Measurements from ENCODE around the gene PML. TPM values are rescaled to one million over a fixed set of nuclear protein-coding genes. Genes with fewer than 3 reads are reported as not detected.

PML gene
- total and polyA plus RNA-seq, 9 of the 15 experiments (the other 6 are each of a cell fraction or from before 2014, with no cell fraction given), result 5.0 to 50.7 (median 10.1) TPM

DNA sequence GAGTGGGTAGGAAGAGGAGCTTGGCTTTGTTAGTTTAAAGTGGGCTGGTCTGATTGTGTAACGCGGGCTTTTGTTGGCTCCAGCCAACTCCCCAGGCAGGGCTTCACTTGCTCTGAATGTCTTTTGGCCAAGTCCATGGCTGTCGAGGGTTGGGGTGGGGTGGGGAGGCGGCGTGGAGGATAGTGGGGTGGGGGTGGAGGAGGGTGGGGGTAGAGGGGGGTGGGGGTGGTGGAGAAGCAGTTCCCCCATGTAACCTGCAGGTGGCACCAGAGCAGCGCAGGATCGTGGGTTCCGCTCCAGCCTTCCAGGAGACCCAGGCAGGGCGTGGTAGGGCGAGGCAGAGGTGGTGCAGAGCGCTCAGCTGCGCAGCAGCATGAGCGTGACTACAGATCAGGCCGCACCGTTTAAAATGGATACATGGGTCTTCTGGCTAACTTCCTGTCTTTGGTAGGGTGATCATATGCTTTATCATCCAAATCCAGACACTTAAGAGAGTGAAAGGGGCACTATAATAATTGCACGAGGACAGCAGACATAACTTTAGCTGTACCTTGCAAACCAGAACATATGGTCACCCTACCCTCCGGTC lies 59.5 kb downstream of the PML start:
- POLR2A ChIA-PET, result interaction anchor here (1.5 kb wide), 1 partner anchor 10 kb away, joined by 4 read pairs; no protein-coding TSS in a partner anchor
- no peak overlapping the region for H3K4me3 ChIP-seq
- no peaks in the 10 kb centered on the region for H3K9me1 ChIP-seq (ENCODE audit: control insufficient read depth, insufficient read depth, low read length)
- peaks cover 5% of the 10 kb centered on the region; the same call in 1 of the 2 replicates for H4K20me1 ChIP-seq (replicated peaks; ENCODE audit: control insufficient read depth, insufficient read depth, low read length)
- peaks cover 0 to 3% of the 10 kb centered on the region in 2 experiments; a peak in 2 of 5 replicates for H3K4me1 ChIP-seq (replicated peaks in 1 of 2; ENCODE audit: control insufficient read depth in 2 of 2, insufficient read depth in 2 of 2, low read length in 2 of 2)
- no peaks in the 10 kb centered on the region for H3K79me2 ChIP-seq (ENCODE audit: control insufficient read depth, insufficient read depth, low read length)
- H3K9me3 ChIP-seq (replicated peaks; ENCODE audit: control insufficient read depth, insufficient read depth, low read depth, low read length), result no peaks in the 10 kb centered on the region
- CTCF ChIA-PET (ENCODE audit: low intra/inter-chr PET ratio), result interaction anchor here (1.4 to 2.1 kb wide), 2 partner anchors 265 to 268 kb away, joined by 3 to 17 read pairs; no protein-coding TSS in a partner anchor
- ATAC-seq, result peak; percentile 98
- H3K27me3 ChIP-seq (ENCODE audit: control insufficient read depth in 2 of 2, insufficient read depth in 2 of 2, low read length in 2 of 2), result peaks cover 0 to 5% of the 10 kb centered on the region in 2 experiments; a peak in 1 of 5 replicates
- no peaks in the 10 kb centered on the region for H3K36me3 ChIP-seq (ENCODE audit: control insufficient read depth, insufficient read depth, low read length)
- in situ Hi-C loops (cut with MboI), result loop anchor here (10.0 to 25.0 kb wide), 2 partner anchors 71 to 1392 kb away; partner anchors contain the start of gene GOLGA6B
- intact Hi-C loops (cut with micrococcal nuclease), result loop anchor here (5.0 kb wide), 2 partner anchors 82 to 268 kb away; no protein-coding TSS in a partner anchor
- peak; percentile 82 to 92 (median 90) for DNase-seq (ENCODE audit: extremely low read depth in 1 of 4, low spot score in 3 of 4)
- 11% methylated on average over 13 of the region's 17 CpGs for WGBS (ENCODE audit: insufficient coverage, low coverage, missing lambda C conversion rate)
- peak overlapping the region; percentile 31; the same call in 1 of the 2 replicates for H3K4me2 ChIP-seq (ENCODE audit: insufficient read depth, low read length)
- no peak overlapping the region for H3K27ac ChIP-seq (ENCODE audit: extremely low read depth, low read depth, low read length)
- H3K9ac ChIP-seq (ENCODE audit: insufficient read depth in 1 of 2, low read depth in 2 of 2, low read length in 2 of 2), result no peak overlapping the region
- peak; percentile 19 for FAIRE-seq
- H2AFZ ChIP-seq (ENCODE audit: low read depth, low read length), result 0 out of 2 replicates have a peak overlapping the region, but pooled peaks have one; percentile 28
- no TSS peak for BruUV-seq (replicated peaks)
- TF ChIP-seq CBX8 (IDR thresholded peaks at IDR 0.05; ENCODE audit: borderline replicate concordance, extremely low read depth, low read depth, low read length, poor library complexity, severe bottlenecking) (no peak), MYC (IDR thresholded peaks at IDR 0.05; ENCODE audit: low read depth, low read length) (peak; percentile 38; the same call in 1 of the 2 replicates), MYC (CRISPR knock-in tag; IDR thresholded peaks at IDR 0.05; ENCODE audit: borderline replicate concordance, low read depth) (no peak), ZNF143 (CRISPR knock-in tag; IDR thresholded peaks at IDR 0.05) (no peak), FOXK1 (CRISPR knock-in tag; IDR thresholded peaks at IDR 0.05; ENCODE audit: borderline replicate concordance) (no peak), RAD21 (CRISPR knock-in tag; conservative IDR thresholded peaks at IDR 0.05 in 1 of 2, IDR thresholded peaks at IDR 0.05 in 1 of 2) (peak in 1 of 2 experiments; percentile 57; a peak in 2 of 4 replicates), YY1 (IDR thresholded peaks at IDR 0.05; ENCODE audit: borderline replicate concordance in 1 of 3, control insufficient read depth in 1 of 3, extremely low read depth in 1 of 3, insufficient read depth in 3 of 3, insufficient read length in 1 of 3, insufficient replicate concordance in 2 of 3, low read depth in 1 of 3, low read length in 2 of 3) (peak in 1 of 3 experiments; percentile 22), MAZ (CRISPR knock-in tag; conservative IDR thresholded peaks at IDR 0.05 in 1 of 2, IDR thresholded peaks at IDR 0.05 in 1 of 2) (peak; percentile 25 to 46; a peak in 2 of 4 replicates), ZNF717 (CRISPR knock-in tag; IDR thresholded peaks at IDR 0.05) (no peak), EHMT2 (IDR thresholded peaks at IDR 0.05) (no peak), CBX3 (IDR thresholded peaks at IDR 0.05; ENCODE audit: borderline replicate concordance in 1 of 2, low read length in 2 of 2) (no peak), ZSCAN32 (CRISPR knock-in tag; IDR thresholded peaks at IDR 0.05) (no peak), CREB1 (IDR thresholded peaks at IDR 0.05) (no peak), CREB1 (CRISPR knock-in tag; IDR thresholded peaks at IDR 0.05) (no peak), NFIX (CRISPR knock-in tag; IDR thresholded peaks at IDR 0.05; ENCODE audit: low read depth) (no peak)
- TF ChIP-seq, protein P1, sequence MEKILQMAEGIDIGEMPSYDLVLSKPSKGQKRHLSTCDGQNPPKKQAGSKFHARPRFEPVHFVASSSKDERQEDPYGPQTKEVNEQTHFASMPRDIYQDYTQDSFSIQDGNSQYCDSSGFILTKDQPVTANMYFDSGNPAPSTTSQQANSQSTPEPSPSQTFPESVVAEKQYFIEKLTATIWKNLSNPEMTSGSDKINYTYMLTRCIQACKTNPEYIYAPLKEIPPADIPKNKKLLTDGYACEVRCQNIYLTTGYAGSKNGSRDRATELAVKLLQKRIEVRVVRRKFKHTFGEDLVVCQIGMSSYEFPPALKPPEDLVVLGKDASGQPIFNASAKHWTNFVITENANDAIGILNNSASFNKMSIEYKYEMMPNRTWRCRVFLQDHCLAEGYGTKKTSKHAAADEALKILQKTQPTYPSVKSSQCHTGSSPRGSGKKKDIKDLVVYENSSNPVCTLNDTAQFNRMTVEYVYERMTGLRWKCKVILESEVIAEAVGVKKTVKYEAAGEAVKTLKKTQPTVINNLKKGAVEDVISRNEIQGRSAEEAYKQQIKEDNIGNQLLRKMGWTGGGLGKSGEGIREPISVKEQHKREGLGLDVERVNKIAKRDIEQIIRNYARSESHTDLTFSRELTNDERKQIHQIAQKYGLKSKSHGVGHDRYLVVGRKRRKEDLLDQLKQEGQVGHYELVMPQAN (IDR thresholded peaks at IDR 0.05; ENCODE audit: borderline replicate concordance), result no peak
- TF ChIP-seq, protein P2, sequence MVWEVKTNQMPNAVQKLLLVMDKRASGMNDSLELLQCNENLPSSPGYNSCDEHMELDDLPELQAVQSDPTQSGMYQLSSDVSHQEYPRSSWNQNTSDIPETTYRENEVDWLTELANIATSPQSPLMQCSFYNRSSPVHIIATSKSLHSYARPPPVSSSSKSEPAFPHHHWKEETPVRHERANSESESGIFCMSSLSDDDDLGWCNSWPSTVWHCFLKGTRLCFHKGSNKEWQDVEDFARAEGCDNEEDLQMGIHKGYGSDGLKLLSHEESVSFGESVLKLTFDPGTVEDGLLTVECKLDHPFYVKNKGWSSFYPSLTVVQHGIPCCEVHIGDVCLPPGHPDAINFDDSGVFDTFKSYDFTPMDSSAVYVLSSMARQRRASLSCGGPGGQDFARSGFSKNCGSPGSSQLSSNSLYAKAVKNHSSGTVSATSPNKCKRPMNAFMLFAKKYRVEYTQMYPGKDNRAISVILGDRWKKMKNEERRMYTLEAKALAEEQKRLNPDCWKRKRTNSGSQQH (CRISPR knock-in tag; IDR thresholded peaks at IDR 0.05), result no peak

Measured in K562 (cell line).